ENCODE measurements around the gene KDM2A. TPM values are rescaled to one million over a fixed set of nuclear protein-coding genes. Genes with fewer than 3 reads are reported as not detected.

KDM2A gene
- total RNA-seq, 3 donors from 2014 or later (not counting 1 experiment from before 2014, with no cell fraction given) = 268 to 312 (median 283) TPM

- no peak for TF ChIP-seq CTCF (IDR thresholded peaks at IDR 0.05)
- intact Hi-C loops (cut with micrococcal nuclease) = no loop called here
- Histone ChIP-seq H3K27me3 (ENCODE audit: control insufficient read depth, insufficient read depth, low read length) (peaks cover 3% of the 10 kb centered on the region), H3K4me1 (ENCODE audit: control insufficient read depth, insufficient read depth, low read length) (peaks cover 12% of the 10 kb centered on the region), H3K36me3 (ENCODE audit: control insufficient read depth, insufficient read depth, low read length) (no peaks in the 10 kb centered on the region), H3K9me3 (ENCODE audit: control insufficient read depth, insufficient read depth, low read length) (no peaks in the 10 kb centered on the region), H3K4me3 (ENCODE audit: low read length) (no peak overlapping the region), H3K27ac (ENCODE audit: low read length) (no peak overlapping the region)
- no peak for DNase-seq
- Mint-ChIP-seq H3K9me3 (no peaks in the 10 kb centered on the region), H3K27ac (no peak overlapping the region), H3K27me3 (ENCODE audit: low read depth in 2 of 2) (no peaks in the 10 kb centered on the region), H3K4me1 (peaks cover 0 to 7% of the 10 kb centered on the region in 2 donors), H3K4me3 (no peak overlapping the region), H3K36me3 (no peaks in the 10 kb centered on the region)
- ATAC-seq = no peak
- WGBS (ENCODE audit: insufficient coverage) = 89% methylated on average over 9 of the region's 9 CpGs
Observed at GRCh38 chr11:67073908-67074307, 45.2 kb upstream of the KDM2A start.

GRCh38 chr11:67076202-67076601 is 42.9 kb upstream of the KDM2A start:
- Mint-ChIP-seq H3K9me3 (no peaks in the 10 kb centered on the region), H3K27ac (no peak overlapping the region), H3K27me3 (ENCODE audit: low read depth in 2 of 2) (no peaks in the 10 kb centered on the region), H3K36me3 (no peaks in the 10 kb centered on the region), H3K4me3 (no peak overlapping the region), H3K4me1 (peaks cover 0 to 7% of the 10 kb centered on the region in 2 donors)
- ATAC-seq (no peak), DNase-seq (no peak)
- no peak for TF ChIP-seq CTCF (IDR thresholded peaks at IDR 0.05)
- H3K4me3 ChIP-seq (ENCODE audit: low read length) = no peak overlapping the region
- no peaks in the 10 kb centered on the region for H3K36me3 ChIP-seq (ENCODE audit: control insufficient read depth, insufficient read depth, low read length)
- no peaks in the 10 kb centered on the region for H3K9me3 ChIP-seq (ENCODE audit: control insufficient read depth, insufficient read depth, low read length)
- WGBS (ENCODE audit: insufficient coverage) = 82% methylated on average over 6 of the region's 6 CpGs
- peaks cover 3% of the 10 kb centered on the region for H3K27me3 ChIP-seq (ENCODE audit: control insufficient read depth, insufficient read depth, low read length)
- no peak overlapping the region for H3K27ac ChIP-seq (ENCODE audit: low read length)
- intact Hi-C loops (cut with micrococcal nuclease) = no loop called here
- peaks cover 12% of the 10 kb centered on the region for H3K4me1 ChIP-seq (ENCODE audit: control insufficient read depth, insufficient read depth, low read length)

- DNase-seq = no peak
- Histone ChIP-seq H3K27ac (ENCODE audit: low read length) (no peak overlapping the region), H3K36me3 (ENCODE audit: control insufficient read depth, insufficient read depth, low read length) (no peaks in the 10 kb centered on the region), H3K4me3 (ENCODE audit: low read length) (no peak overlapping the region), H3K4me1 (ENCODE audit: control insufficient read depth, insufficient read depth, low read length) (peaks cover 16% of the 10 kb centered on the region), H3K9me3 (ENCODE audit: control insufficient read depth, insufficient read depth, low read length) (no peaks in the 10 kb centered on the region), H3K27me3 (ENCODE audit: control insufficient read depth, insufficient read depth, low read length) (peaks cover 3% of the 10 kb centered on the region)
- no peak for ATAC-seq
- no peak for TF ChIP-seq CTCF (IDR thresholded peaks at IDR 0.05)
- Mint-ChIP-seq H3K27me3 (ENCODE audit: low read depth in 2 of 2) (no peaks in the 10 kb centered on the region), H3K4me1 (peaks cover 6 to 12% of the 10 kb centered on the region in 2 donors), H3K36me3 (no peaks in the 10 kb centered on the region), H3K4me3 (no peak overlapping the region), H3K27ac (no peak overlapping the region), H3K9me3 (no peaks in the 10 kb centered on the region)
- 85% methylated on average over 6 of the region's 6 CpGs for WGBS (ENCODE audit: insufficient coverage)
- intact Hi-C loops (cut with micrococcal nuclease) = no loop called here
Observed at GRCh38 chr11:67079065-67079705, 39.9 kb upstream of the KDM2A start.

Measured in natural killer cell (primary cell).